K562 (cell line): ENCODE measurements around the gene HNRNPDL. TPM values are rescaled to one million over a fixed set of nuclear protein-coding genes. Genes with fewer than 3 reads are reported as not detected.

Experiments used
- ATAC-seq: fragments of 200-7000 bp; cut with Tn5 transposase; 3 replicates; pipeline ENCODE4 v1.9.1; 2020; ENCODE audit warnings: moderate library complexity
- BruUV-seq: library from RNA; stranded (reverse); fragments of 400-500 nt; replicated peaks from 2 replicates; lab custom pipeline; 2021; lab: Mats Ljungman, UMichigan
- CTCF ChIA-PET: fragments of 300-600 bp; formaldehyde crosslinking; extraction: SDS; loops from one replicate; lab custom pipeline; 2021; ENCODE audit warnings: low intra/inter-chr PET ratio; lab: Yijun Ruan, JAX
- POLR2A ChIA-PET: fragments of 300-600, 350-650 bp; sonication (Branson Sonifier 250); formaldehyde crosslinking; extraction: SDS; loops from one replicate; lab custom pipeline; 2021; ENCODE audit warnings: antibody characterized with exemption, inconsistent platforms; lab: Yijun Ruan, JAX
- DNase-seq, 4 experiments: peaks; one replicate each; pipeline versions ENCODE4 v3.0.0 to v3.0.0-alpha.2; 2011 to 2018; ENCODE audit warnings: low spot score in 3 of 4, mixed read lengths in 3 of 4; ENCODE audit errors: extremely low read depth in 1 of 4
- FAIRE-seq: peaks from 2 replicates; lab custom pipeline; 2011; peaks lifted over from hg19 to GRCh38; lab: Jason Lieb, UNC
- H2AFZ ChIP-seq: 2 replicates; pipeline ENCODE4 v1.6.0; 2011; ENCODE audit warnings: low read depth, low read length, control low read depth, inconsistent platforms
- H3K27ac ChIP-seq: fragments of 200-600 bp; 3 replicates; pipeline ENCODE4 v1.8.0; 2011; ENCODE audit warnings: low read depth, mild to moderate bottlenecking, control low read depth, inconsistent platforms, low read length, moderate library complexity, mixed read lengths; ENCODE audit errors: extremely low read depth
- H3K27me3 ChIP-seq, 2 experiments: fragments of 300-600 bp in 1 of 2; 2 replicates in 1 of 2; 3 replicates in 1 of 2; pipeline versions ENCODE4 v1.6.0 to v1.8.0; 2011; ENCODE audit warnings: inconsistent platforms in 2 of 2, low read length in 2 of 2, mild to moderate bottlenecking in 1 of 2, mixed read lengths in 1 of 2, moderate library complexity in 1 of 2; ENCODE audit not compliant: control insufficient read depth in 2 of 2, insufficient read depth in 2 of 2
- H3K36me3 ChIP-seq: fragments of 300-600 bp; 3 replicates; pipeline ENCODE4 v1.8.0; 2011; ENCODE audit warnings: mild to moderate bottlenecking, low read length, inconsistent platforms; ENCODE audit not compliant: control insufficient read depth, insufficient read depth
- H3K4me1 ChIP-seq, 2 experiments: fragments of 200-600 bp in 1 of 2; replicated peaks in 1 of 2; 2 replicates in 1 of 2; 3 replicates in 1 of 2; pipeline versions ENCODE4 v1.5.1 to v1.8.0; 2011; ENCODE audit warnings: inconsistent platforms in 2 of 2, low read length in 2 of 2, mild to moderate bottlenecking in 1 of 2, mixed read lengths in 1 of 2, moderate library complexity in 1 of 2; ENCODE audit not compliant: control insufficient read depth in 2 of 2, insufficient read depth in 2 of 2
- H3K4me2 ChIP-seq: 2 replicates; pipeline ENCODE4 v1.6.1; 2011; ENCODE audit warnings: low read length, control low read depth, inconsistent platforms, mixed read lengths; ENCODE audit not compliant: insufficient read depth
- H3K4me3 ChIP-seq: fragments of 200-600 bp; sonication (generic), shearing (Covaris generic); 2 replicates; pipeline ENCODE4 v1.5.1; 2016; ENCODE audit warnings: control low read depth, inconsistent platforms
- H3K79me2 ChIP-seq: fragments of 200-600 bp; 3 replicates; pipeline ENCODE4 v1.8.0; 2011; ENCODE audit warnings: low read length, inconsistent platforms; ENCODE audit not compliant: control insufficient read depth, insufficient read depth
- H3K9ac ChIP-seq, 2 experiments: 2 replicates each; pipeline versions ENCODE4 v1.6.0 to v1.6.1; 2011; ENCODE audit warnings: low read depth in 2 of 2, low read length in 2 of 2, control low read depth in 1 of 2, inconsistent platforms in 1 of 2, mild to moderate bottlenecking in 1 of 2, mixed read lengths in 1 of 2; ENCODE audit not compliant: insufficient read depth in 1 of 2
- H3K9me1 ChIP-seq: one replicate; pipeline ENCODE4 v1.6.0; 2011; ENCODE audit warnings: inconsistent platforms, mild to moderate bottlenecking, low read length, moderate library complexity; ENCODE audit not compliant: control insufficient read depth, insufficient read depth
- H3K9me3 ChIP-seq: replicated peaks from 2 replicates; pipeline ENCODE4 v1.5.1; 2011; ENCODE audit warnings: low read depth, low read length, inconsistent platforms; ENCODE audit not compliant: control insufficient read depth, insufficient read depth
- H4K20me1 ChIP-seq: replicated peaks from 2 replicates; pipeline ENCODE4 v1.6.1; 2011; ENCODE audit warnings: low read length, inconsistent platforms, mixed read lengths; ENCODE audit not compliant: control insufficient read depth, insufficient read depth
- GTF2A2 ChIP-seq: IDR thresholded peaks from 2 replicates; pipeline ENCODE4 v1.6.1; 2016; ENCODE audit warnings: mild to moderate bottlenecking, missing genetic modification characterization, missing compliant biosample characterization
- NFIC ChIP-seq: fragments of 450-650 bp; IDR thresholded peaks from 2 replicates; pipeline ENCODE4 v1.6.1; 2017; ENCODE audit warnings: mild to moderate bottlenecking, inconsistent platforms
- RCOR1 ChIP-seq, 2 experiments: IDR thresholded peaks; 2 replicates each; pipeline ENCODE4 v1.6.1; 2012; ENCODE audit warnings: low read depth in 2 of 2, low read length in 2 of 2, borderline replicate concordance in 1 of 2, improper control_type of control experiment in 1 of 2
- TAF9B ChIP-seq: fragments of 450-650 bp; IDR thresholded peaks from 2 replicates; pipeline ENCODE4 v1.6.1; 2018; ENCODE audit warnings: mild to moderate bottlenecking; ENCODE audit not compliant: partially characterized antibody
- U2AF2 ChIP-seq: fragments of 200-400 bp; formaldehyde crosslinking; optimal IDR thresholded peaks from 2 replicates; pipeline ENCODE3; 2017; ENCODE audit warnings: low read depth, mild to moderate bottlenecking, low read length
- WGBS: fragments of 100-300 bp; shearing (Covaris generic); methylation state at CpG from one replicate; pipeline ENCODE4 v1.1.6; 2016; ENCODE audit warnings: low coverage, mixed read lengths; ENCODE audit not compliant: insufficient coverage; ENCODE audit errors: missing lambda C conversion rate; 5-methylcytosine and 5-hydroxymethylcytosine counted together
- in situ Hi-C: fragments of 300-500 bp; cut with MboI; formaldehyde crosslinking; loops from 4 replicates; pipeline ENCODE4 v1.15.0; 2018; ENCODE audit warnings: inconsistent platforms, mixed read lengths
- intact Hi-C: fragments of 100-400 bp; cut with micrococcal nuclease; formaldehyde crosslinking; loops from 2 replicates; pipeline ENCODE4 v1.14.2; 2022
- polyA plus RNA-seq, 8 experiments: library from polyadenylated mRNA; depleted of rRNA in 4 of 8; stranded (reverse) in 5 of 8; unstranded in 3 of 8; fragments of >200 nt; fragmentation: Nextera tagmentation in 2 of 8; fragmentation: Illumina TruSeq in 1 of 8; extraction: Ambion mirVana in 2 of 8; extraction: Trizol in 1 of 8; gene quantifications; 2 replicates each; pipeline versions ENCODE4 v1.2.1 to v1.2.3, GENCODE V29; 2011 to 2014; ENCODE audit warnings: inconsistent platforms in 1 of 8, missing spikeins in 1 of 8
- total RNA-seq, 7 experiments: library from RNA; depleted of rRNA in 6 of 7; stranded (reverse); fragments of >200 nt in 6 of 7; fragmentation: Illumina TruSeq in 2 of 7; extraction: Trizol in 2 of 7; gene quantifications; 2 replicates each; pipeline versions ENCODE4 v1.2.1 to v1.2.3, GENCODE V29; 2011 to 2021; ENCODE audit warnings: low replicate concordance in 1 of 7

HNRNPDL gene
- total and polyA plus RNA-seq, 9 of the 15 experiments (the other 6 are each of a cell fraction or from before 2014, with no cell fraction given) = 243 to 652 (median 351) TPM

GRCh38 chr4:82467471-82467870, 37.2 kb upstream of the HNRNPDL start:
- Histone ChIP-seq H3K36me3 (peaks cover 15% of the 10 kb centered on the region; the same call in 1 of the 3 replicates), H3K4me2 (no peak overlapping the region), H3K4me1 (no peaks in the 10 kb centered on the region), H2AFZ (no peak overlapping the region), H3K4me3 (no peak overlapping the region), H3K9me1 (no peaks in the 10 kb centered on the region)
- CTCF ChIA-PET = no interaction called here
- POLR2A ChIA-PET = interaction anchor here (0.6 to 1.5 kb wide), 2 partner anchors 19 to 38 kb away, joined by 4 to 5 read pairs; no protein-coding TSS in a partner anchor
- TF ChIP-seq TAF9B (no peak), NFIC (peak; percentile 73)
- TF ChIP-seq, all 486 proteins: peak for 1
- intact Hi-C loops (loop anchor here (10.0 kb wide), 1 partner anchor 193 kb away; no protein-coding TSS in a partner anchor), in situ Hi-C loops (loop anchor here (5.0 kb wide), 1 partner anchor 270 kb away; no protein-coding TSS in a partner anchor)
- no peaks in the 10 kb centered on the region for H3K9me3 ChIP-seq
- WGBS = 38% methylated on average over 3 of the region's 3 CpGs
- H3K27ac ChIP-seq = no peak overlapping the region
- ATAC-seq (no peak), DNase-seq (peak in 1 of 4 experiments; percentile 8), FAIRE-seq (no peak)
- H3K79me2 ChIP-seq = no peaks in the 10 kb centered on the region
- H4K20me1 ChIP-seq = no peaks in the 10 kb centered on the region
- no peak overlapping the region for H3K9ac ChIP-seq
- H3K27me3 ChIP-seq = no peaks in the 10 kb centered on the region
- no TSS peak for BruUV-seq

DNA sequence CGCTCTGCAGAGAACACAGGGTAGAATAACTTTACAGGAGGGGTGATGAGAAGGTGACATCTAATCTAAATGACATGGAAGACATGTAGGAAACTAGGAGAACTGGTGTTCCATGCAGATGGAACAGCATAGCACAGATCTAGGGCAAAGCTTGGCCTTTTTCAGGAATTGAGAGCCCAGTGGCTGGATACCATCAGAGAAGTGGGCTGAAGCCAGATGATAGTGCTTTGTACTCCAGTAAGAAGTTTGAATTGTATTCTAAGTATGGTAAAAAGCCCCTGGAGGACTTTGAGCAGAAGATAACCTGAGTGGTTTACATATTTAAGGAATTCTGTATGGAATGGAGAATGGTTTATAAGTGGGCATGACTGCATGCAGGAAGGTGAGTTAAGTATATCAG, 33.0 kb upstream of the HNRNPDL start:
- peaks cover 53% of the 10 kb centered on the region for H3K36me3 ChIP-seq
- WGBS = 100% methylated on average over 1 of the region's 1 CpG
- no peaks in the 10 kb centered on the region for H3K4me1 ChIP-seq
- CTCF ChIA-PET = interaction anchor here (0.5 to 2.2 kb wide), 2 partner anchors 276 to 792 kb away, joined by 3 to 27 read pairs; no protein-coding TSS in a partner anchor
- H3K9me1 ChIP-seq = no peaks in the 10 kb centered on the region
- TF ChIP-seq RCOR1 (IDR thresholded peaks at IDR 0.05; ENCODE audit: borderline replicate concordance in 1 of 2, low read depth in 2 of 2, low read length in 2 of 2) = no peak
- no peak for TF ChIP-seq U2AF2
- TF ChIP-seq GTF2A2 (tag) = no peak
- H3K27ac ChIP-seq = no peak overlapping the region
- H3K9ac ChIP-seq = no peak overlapping the region
- in situ Hi-C loops (no loop called here), intact Hi-C loops (loop anchor here (5.0 to 10.0 kb wide), 2 partner anchors 139 to 188 kb away; no protein-coding TSS in a partner anchor)
- no peaks in the 10 kb centered on the region for H3K79me2 ChIP-seq
- no peak for DNase-seq
- no TSS peak for BruUV-seq
- H3K27me3 ChIP-seq = no peaks in the 10 kb centered on the region
- H3K9me3 ChIP-seq = no peaks in the 10 kb centered on the region
- POLR2A ChIA-PET = no interaction called here
- no peak overlapping the region for H2AFZ ChIP-seq
- FAIRE-seq = no peak
- H3K4me3 ChIP-seq = no peak overlapping the region
- H3K4me2 ChIP-seq = no peak overlapping the region
- ATAC-seq = no peak
- H4K20me1 ChIP-seq = no peaks in the 10 kb centered on the region
